NT2/D1 (cell line): ENCODE results near the gene HSPA1B.
"Not testable (repeated sequence)": the region's sequence is repeated elsewhere in the genome, so short reads cannot be mapped to it uniquely, and the experiment has no call there.

Source experiments
- DNase-seq: peaks from one replicate; pipeline ENCODE4 v3.0.0-alpha.2; 2011; ENCODE audit warnings: low read depth, low spot score
- H3K27me3 ChIP-seq: 2 replicates; pipeline ENCODE4 v1.6.0; 2011; ENCODE audit warnings: mild to moderate bottlenecking; ENCODE audit not compliant: insufficient read length, insufficient read depth
- H3K36me3 ChIP-seq: 2 replicates; pipeline ENCODE4 v1.6.1; 2011; ENCODE audit warnings: mild to moderate bottlenecking, low read length, mixed read lengths; ENCODE audit not compliant: insufficient read depth, insufficient read length
- H3K4me1 ChIP-seq: 2 replicates; pipeline ENCODE4 v1.5.1; 2011; ENCODE audit not compliant: insufficient read depth, insufficient read length
- H3K4me3 ChIP-seq: 2 replicates; pipeline ENCODE4 v1.5.1; 2011; ENCODE audit warnings: low read depth; ENCODE audit not compliant: insufficient read length
- H3K9ac ChIP-seq: 2 replicates; pipeline ENCODE4 v1.6.0; 2011; ENCODE audit warnings: low read depth; ENCODE audit not compliant: insufficient read length
- H3K9me3 ChIP-seq: 2 replicates; pipeline ENCODE4 v1.5.1; 2011; ENCODE audit warnings: mild to moderate bottlenecking, low read length; ENCODE audit not compliant: insufficient read depth
- SUZ12 ChIP-seq: IDR thresholded peaks from 2 replicates; pipeline ENCODE4 v1.6.1; 2011; ENCODE audit not compliant: insufficient read length, insufficient read depth; ENCODE audit errors: extremely low read depth
- YY1 ChIP-seq: IDR thresholded peaks from 2 replicates; pipeline ENCODE4 v1.6.1; 2011; ENCODE audit not compliant: insufficient read length, insufficient read depth
- ZNF274 ChIP-seq: IDR thresholded peaks from 2 replicates; pipeline ENCODE4 v1.6.1; 2011; ENCODE audit warnings: mild to moderate bottlenecking, low read depth, low read length

HSPA1B gene

GRCh38 chr6:31819871-31820299, 7.7 kb upstream of the HSPA1B start:
- no peaks in the 10 kb centered on the region for H3K4me1 ChIP-seq

GRCh38 chr6:31820399-31820798, 7.1 kb upstream of the HSPA1B start:
- not testable (repeated sequence) for H3K9ac ChIP-seq, H3K4me1 ChIP-seq, H3K27me3 ChIP-seq, DNase-seq, H3K36me3 ChIP-seq, H3K4me3 ChIP-seq, H3K9me3 ChIP-seq

More at GRCh38 chr6:31819871-31820299, 7.7 kb upstream of the HSPA1B start:
- TF ChIP-seq ZNF274 (no peak), SUZ12 (no peak), YY1 (no peak)
- DNase-seq = no peak
- Histone ChIP-seq H3K9ac (no peak overlapping the region), H3K4me3 (no peak overlapping the region), H3K36me3 (peaks cover 10% of the 10 kb centered on the region), H3K9me3 (no peaks in the 10 kb centered on the region; the same call in 1 of the 2 replicates), H3K27me3 (no peaks in the 10 kb centered on the region)

DNA sequence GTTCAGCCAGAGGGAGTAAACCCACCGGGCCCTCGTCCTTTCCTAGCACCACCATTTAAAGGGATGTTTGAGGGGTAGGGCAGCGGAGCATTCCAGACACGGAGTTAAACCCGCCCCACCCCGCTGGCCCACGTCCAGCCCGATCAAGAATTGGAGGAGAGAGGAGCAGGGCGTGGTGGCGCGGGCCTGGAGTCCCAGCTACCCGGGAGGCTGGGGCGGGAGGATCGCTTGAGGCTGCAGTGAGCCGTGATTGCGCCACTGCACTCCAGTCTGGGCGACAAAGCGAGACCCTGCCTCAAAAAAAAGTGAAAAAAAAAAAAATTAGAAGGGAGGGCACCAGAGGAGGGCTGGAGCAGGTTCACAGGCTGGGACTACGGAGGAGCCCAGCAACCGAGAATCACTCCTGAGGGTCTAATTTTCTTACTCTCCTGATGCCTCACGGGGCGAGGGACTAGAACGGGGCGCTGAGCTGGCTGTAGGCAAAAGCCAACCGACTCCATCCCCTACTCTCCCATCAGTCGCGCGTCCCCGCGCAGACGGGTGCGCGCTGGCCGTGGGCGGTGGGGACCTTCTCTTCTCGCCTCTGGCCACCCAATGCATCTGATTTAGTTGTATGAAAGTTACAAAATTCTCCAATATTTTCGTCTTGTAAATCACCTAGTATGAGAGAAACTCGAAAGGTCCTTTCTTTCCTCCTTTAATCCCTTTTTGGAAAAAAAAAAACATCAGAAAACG, 6.1 kb upstream of the HSPA1B start:
- H3K4me3 ChIP-seq = peak overlapping the region; percentile 49
- no peaks in the 10 kb centered on the region for H3K4me1 ChIP-seq
- no peaks in the 10 kb centered on the region; the same call in 1 of the 2 replicates for H3K9me3 ChIP-seq
- no peaks in the 10 kb centered on the region for H3K27me3 ChIP-seq
- no peak for DNase-seq
- peaks cover 10% of the 10 kb centered on the region for H3K36me3 ChIP-seq
- TF ChIP-seq YY1 (no peak), SUZ12 (no peak), ZNF274 (no peak)
- H3K9ac ChIP-seq = peak overlapping the region; percentile 80

DNA sequence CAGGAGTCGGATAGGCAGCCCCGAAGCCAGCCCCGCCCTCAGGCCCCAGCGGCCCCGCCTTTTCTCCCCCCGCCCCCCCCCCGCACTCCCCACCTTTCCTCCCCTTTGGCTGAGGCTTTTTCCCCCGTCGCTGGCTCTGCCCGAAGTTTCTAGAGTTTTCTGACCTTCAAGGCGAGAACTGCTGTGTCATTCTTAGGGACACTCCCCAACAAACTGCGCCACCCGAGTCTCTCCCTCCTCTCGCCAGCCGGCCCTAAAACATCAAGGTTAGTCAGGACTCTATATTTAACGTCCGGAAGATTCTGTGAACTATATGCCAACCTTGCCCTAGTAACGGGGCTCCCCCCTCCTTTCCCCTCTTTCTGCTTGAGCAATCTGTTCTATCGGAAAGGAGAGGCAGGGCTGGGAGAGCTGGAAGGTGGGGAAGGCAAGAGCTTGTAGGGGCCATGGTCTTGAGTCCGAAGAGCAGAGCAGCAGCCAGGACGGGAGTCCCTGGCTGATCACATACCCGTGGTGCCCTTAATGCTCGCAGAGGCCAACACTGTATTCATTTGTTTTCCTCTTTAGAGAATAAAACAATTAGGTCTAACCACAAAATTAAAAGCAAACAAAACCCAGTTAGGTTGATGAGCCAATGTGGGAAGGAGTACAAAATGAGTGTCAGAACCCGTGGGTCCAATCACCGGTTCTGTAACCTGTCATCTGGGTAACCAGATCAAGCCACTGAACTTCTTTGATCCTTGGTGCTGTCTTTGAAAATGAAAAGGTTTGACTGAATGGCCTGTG, 5.3 kb upstream of the HSPA1B start:
- H3K9ac ChIP-seq = peak overlapping the region; percentile 86
- H3K4me3 ChIP-seq = peak overlapping the region; percentile 49
- no peak for DNase-seq
- no peaks in the 10 kb centered on the region for H3K4me1 ChIP-seq
- H3K9me3 ChIP-seq = no peaks in the 10 kb centered on the region; the same call in 1 of the 2 replicates
- H3K36me3 ChIP-seq = peaks cover 10% of the 10 kb centered on the region
- no peaks in the 10 kb centered on the region for H3K27me3 ChIP-seq
- TF ChIP-seq ZNF274 (no peak), YY1 (no peak)

GRCh38 chr6:31823592-31824196, 3.8 kb upstream of the HSPA1B start:
- H3K36me3 ChIP-seq, H3K9ac ChIP-seq, H3K27me3 ChIP-seq, H3K9me3 ChIP-seq, DNase-seq, H3K4me3 ChIP-seq, H3K4me1 ChIP-seq: not testable (repeated sequence)

- Histone ChIP-seq H3K9me3 (no peaks in the 10 kb centered on the region), H3K4me3 (no peak overlapping the region), H3K36me3 (no peaks in the 10 kb centered on the region), H3K4me1 (no peaks in the 10 kb centered on the region), H3K9ac (no peak overlapping the region), H3K27me3 (no peaks in the 10 kb centered on the region)
- TF ChIP-seq SUZ12 (no peak), YY1 (no peak), ZNF274 (no peak)
- no peak for DNase-seq
Observed at GRCh38 chr6:31825553-31825952, 2.0 kb upstream of the HSPA1B start.

DNA sequence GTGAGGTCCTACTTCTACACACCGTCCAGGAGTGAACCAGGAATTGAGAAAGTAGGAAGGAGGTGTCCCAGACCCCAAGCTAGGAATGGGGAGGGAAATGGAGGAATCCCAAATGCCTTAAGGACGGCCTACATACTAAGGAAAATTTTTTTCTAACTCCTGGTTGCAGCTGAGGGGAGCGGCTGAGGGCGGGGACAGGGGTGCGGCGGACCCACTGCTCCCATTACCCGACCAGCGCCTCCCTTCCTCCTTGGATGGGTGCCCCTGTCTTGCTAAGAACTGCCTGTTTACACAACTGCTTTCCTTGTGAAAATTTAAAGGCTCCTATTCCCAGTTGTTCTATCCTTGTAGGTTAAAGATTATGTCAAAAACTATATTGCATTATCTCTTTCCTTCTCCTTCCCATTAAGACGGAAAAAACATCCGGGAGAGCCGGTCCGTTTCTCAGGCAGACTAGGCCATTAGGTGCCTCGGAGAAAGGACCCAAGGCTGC, 699 bp upstream of the HSPA1B start:
- H3K4me1 ChIP-seq = no peaks in the 10 kb centered on the region
- H3K9ac ChIP-seq = peak overlapping the region; percentile 37
- H3K4me3 ChIP-seq = peak overlapping the region; percentile 37
- no peak for DNase-seq
- TF ChIP-seq SUZ12 = no peak
- TF ChIP-seq YY1 = no peak
- TF ChIP-seq ZNF274 = no peak
- H3K27me3 ChIP-seq = no peaks in the 10 kb centered on the region
- no peaks in the 10 kb centered on the region for H3K36me3 ChIP-seq
- H3K9me3 ChIP-seq = no peaks in the 10 kb centered on the region
